Keratinocyte (primary cell): ENCODE results near the gene RETREG1.

Experiments used
- CTCF ChIP-seq, 3 experiments: IDR thresholded peaks in 1 of 3; conservative IDR thresholded peaks in 1 of 3; optimal IDR thresholded peaks in 1 of 3; 2 replicates in 2 of 3; 3 replicates in 1 of 3; pipeline versions ENCODE3 to v1.5.1; 2011; ENCODE audit warnings: low read length in 3 of 3, mild to moderate bottlenecking in 3 of 3, moderate library complexity in 2 of 3, control low read depth in 1 of 3, inconsistent platforms in 1 of 3; ENCODE audit not compliant: insufficient read depth in 2 of 3; ENCODE audit errors: extremely low read depth in 1 of 3
- EZH2 ChIP-seq: IDR thresholded peaks from one replicate; pipeline ENCODE4 v1.6.1; 2012; ENCODE audit warnings: inconsistent platforms, mild to moderate bottlenecking, low read length, moderate library complexity

GRCh38 chr5:16577677-16578076 lies 39.1 kb downstream of the RETREG1 start:
- TF ChIP-seq CTCF (optimal IDR thresholded peaks at IDR 0.05 in 1 of 3, IDR thresholded peaks at IDR 0.05 in 1 of 3, conservative IDR thresholded peaks at IDR 0.05 in 1 of 3; ENCODE audit: extremely low read depth in 1 of 3, insufficient read depth in 2 of 3, low read length in 3 of 3) (no peak), EZH2 (no peak)
